Cardiac muscle cell (in vitro differentiated cells and primary cell): ENCODE data around the gene LPXN. TPM values are rescaled to one million over a fixed set of nuclear protein-coding genes. Genes with fewer than 3 reads are reported as not detected.

Experiments used
- DNase-seq, 2 donors: peaks; one replicate each; pipeline versions ENCODE4 v3.0.0 to v3.0.0-alpha.2; 2010 to 2017; ENCODE audit warnings: low read depth in 1 of 2, low spot score in 1 of 2
- H3K27ac ChIP-seq: fragments of 200-600 bp; sonication (generic); 2 replicates; pipeline ENCODE4 v1.5.1; 2016
- H3K27me3 ChIP-seq: fragments of 200-600 bp; sonication (generic); 2 replicates; pipeline ENCODE4 v1.6.0; 2016; ENCODE audit warnings: control low read depth
- H3K36me3 ChIP-seq: fragments of 200-600 bp; sonication (generic); 2 replicates; pipeline ENCODE4 v1.5.1; 2016; ENCODE audit warnings: control low read depth
- H3K4me1 ChIP-seq: fragments of 200-600 bp; sonication (generic); 2 replicates; pipeline ENCODE4 v1.8.1; 2017; ENCODE audit warnings: low read depth, mild to moderate bottlenecking, mixed run types
- H3K4me3 ChIP-seq: fragments of 200-600 bp; sonication (generic); 2 replicates; pipeline ENCODE4 v1.5.1; 2016; ENCODE audit warnings: mild to moderate bottlenecking
- H3K9me3 ChIP-seq: fragments of 200-600 bp; sonication (generic); 2 replicates; pipeline ENCODE4 v1.5.1; 2017; ENCODE audit warnings: low read depth, mild to moderate bottlenecking, control low read depth
- CTCF ChIP-seq: IDR thresholded peaks from 2 replicates; pipeline ENCODE4 v1.5.1; 2012; ENCODE audit warnings: low read depth, mild to moderate bottlenecking, low read length
- polyA plus RNA-seq: library from polyadenylated mRNA; unstranded; fragments of >200 nt; fragmentation: Nextera tagmentation; extraction: Ambion mirVana; gene quantifications from 2 replicates; pipeline ENCODE4 v1.2.1, GENCODE V29; 2016
- total RNA-seq: library from RNA; depleted of rRNA; stranded (reverse); fragments of >200 nt; gene quantifications from 2 replicates; pipeline ENCODE4 v1.2.3, GENCODE V29; 2016

LPXN gene
- total and polyA plus RNA-seq, 2 experiments from 2014 or later = 3.0 to 4.1 TPM

- Histone ChIP-seq H3K36me3 (no peaks in the 10 kb centered on the region), H3K27me3 (no peaks in the 10 kb centered on the region), H3K4me1 (no peaks in the 10 kb centered on the region), H3K9me3 (no peaks in the 10 kb centered on the region), H3K4me3 (no peak overlapping the region), H3K27ac (no peak overlapping the region)
- no peak for DNase-seq
- no peak for TF ChIP-seq CTCF
Measured at GRCh38 chr11:58530236-58530635, 45.4 kb downstream of the LPXN start.

GRCh38 chr11:58527429-58527828, 48.2 kb downstream of the LPXN start:
- TF ChIP-seq CTCF = no peak
- H3K4me3 ChIP-seq = no peak overlapping the region
- no peak overlapping the region for H3K27ac ChIP-seq
- DNase-seq = no peak
- H3K9me3 ChIP-seq = no peaks in the 10 kb centered on the region
- no peaks in the 10 kb centered on the region for H3K27me3 ChIP-seq
- H3K4me1 ChIP-seq = no peaks in the 10 kb centered on the region
- no peaks in the 10 kb centered on the region for H3K36me3 ChIP-seq

DNA sequence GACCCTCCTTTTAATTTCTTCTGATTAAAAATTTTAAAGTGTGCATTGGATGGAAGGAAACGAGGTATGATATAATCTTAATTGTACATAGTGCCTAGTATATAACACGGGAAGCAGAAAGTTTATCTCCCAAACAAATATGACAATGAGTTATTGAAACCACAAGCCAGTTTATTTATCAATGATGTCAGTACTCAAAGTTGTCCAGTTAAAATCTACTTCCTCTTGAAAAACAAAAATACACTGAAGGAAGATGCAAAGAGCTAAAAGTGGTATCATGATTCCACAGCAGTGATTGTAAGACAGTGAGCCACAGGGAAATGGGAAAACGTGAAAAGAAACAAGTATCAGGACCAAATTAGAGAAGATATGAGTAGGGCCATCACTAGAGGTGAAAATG, 48.9 kb downstream of the LPXN start:
- H3K27ac ChIP-seq = no peak overlapping the region
- no peak overlapping the region for H3K4me3 ChIP-seq
- no peaks in the 10 kb centered on the region for H3K9me3 ChIP-seq
- H3K27me3 ChIP-seq = no peaks in the 10 kb centered on the region
- no peaks in the 10 kb centered on the region for H3K36me3 ChIP-seq
- DNase-seq = no peak
- TF ChIP-seq CTCF = no peak
- no peaks in the 10 kb centered on the region for H3K4me1 ChIP-seq

DNA sequence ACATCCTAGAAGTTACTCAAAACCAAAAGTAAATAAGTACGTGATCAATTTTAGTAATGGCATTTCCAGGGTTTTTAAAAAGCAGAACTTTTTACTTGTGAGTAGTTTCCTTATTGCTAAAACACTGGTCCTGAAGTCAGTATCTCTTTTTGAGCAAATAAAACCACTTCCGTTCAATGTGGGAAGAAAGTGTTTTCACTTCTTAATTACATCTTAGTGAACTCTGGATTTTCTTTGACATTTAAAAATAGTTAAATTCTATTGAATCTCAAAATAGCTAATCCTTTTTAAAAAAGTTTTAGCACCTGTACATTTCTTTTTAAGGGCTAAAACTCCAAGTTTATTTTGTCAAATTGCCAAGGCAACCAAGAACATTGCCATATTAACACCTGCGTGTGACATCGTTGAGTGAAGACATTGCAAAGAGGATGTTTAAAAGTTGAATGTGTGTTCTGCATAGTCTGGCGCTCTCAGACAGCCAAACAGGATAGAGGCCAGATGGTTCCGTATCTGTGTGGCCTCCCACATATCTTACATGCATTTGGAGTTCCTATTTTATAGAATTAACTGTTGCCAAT, 50.5 kb downstream of the LPXN start:
- no peak overlapping the region for H3K27ac ChIP-seq
- H3K36me3 ChIP-seq = no peaks in the 10 kb centered on the region
- no peak for TF ChIP-seq CTCF
- H3K27me3 ChIP-seq = peaks cover 7% of the 10 kb centered on the region
- H3K4me3 ChIP-seq = no peak overlapping the region
- H3K4me1 ChIP-seq = no peaks in the 10 kb centered on the region
- no peaks in the 10 kb centered on the region for H3K9me3 ChIP-seq
- DNase-seq = peak in 1 of 2 donors; percentile 31

DNA sequence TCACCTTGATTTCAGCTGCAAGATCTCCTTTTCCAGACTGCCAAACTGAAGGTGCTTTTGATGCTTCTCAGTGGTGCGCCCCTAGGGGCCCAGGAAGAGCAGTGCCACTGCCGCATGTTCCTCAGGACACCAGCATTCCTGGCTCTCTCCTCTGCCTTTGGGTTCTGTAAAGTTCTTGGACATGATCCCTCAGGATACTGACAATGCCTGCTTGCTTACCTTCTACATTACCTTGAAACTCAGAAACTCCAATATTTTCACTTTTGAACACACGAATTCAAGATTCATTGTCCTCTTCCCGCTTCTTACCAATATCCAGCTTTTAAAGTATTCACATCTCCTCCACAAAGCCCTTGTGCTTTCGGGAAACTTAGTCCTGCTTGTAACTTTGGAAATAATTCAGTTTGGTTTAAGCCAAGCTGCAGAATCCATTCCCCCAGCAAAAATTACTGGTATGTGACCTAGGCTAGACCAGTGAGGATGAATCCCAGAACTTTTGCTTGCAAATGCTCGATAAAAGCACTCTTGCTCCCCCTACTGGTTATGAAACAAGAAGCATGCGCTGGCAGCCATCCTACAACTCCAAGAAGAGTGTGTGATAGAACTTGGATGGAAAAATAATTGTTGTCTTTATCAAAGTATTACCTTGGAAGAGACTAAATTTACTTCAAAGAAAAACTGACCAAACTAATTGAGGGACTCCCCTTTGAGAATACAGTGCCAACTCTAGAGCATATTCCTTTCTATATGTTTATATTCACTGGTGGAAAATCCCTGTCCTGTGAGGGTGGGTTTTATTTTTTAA, 51.2 kb downstream of the LPXN start:
- TF ChIP-seq CTCF = peak; percentile 89
- Histone ChIP-seq H3K4me3 (no peak overlapping the region), H3K27me3 (peaks cover 14% of the 10 kb centered on the region), H3K4me1 (no peaks in the 10 kb centered on the region), H3K27ac (no peak overlapping the region), H3K9me3 (no peaks in the 10 kb centered on the region), H3K36me3 (no peaks in the 10 kb centered on the region)
- peak; percentile 83 to 92 for DNase-seq
